OCI-M2 (cell line): Measurements from ENCODE around the gene PPP1R14D.

Experiments
- DNase-seq: peaks from one replicate; lab custom pipeline; 2025; ENCODE audit not compliant: unreplicated experiment; lab: John Stamatoyannopoulos, UW

PPP1R14D gene

DNA sequence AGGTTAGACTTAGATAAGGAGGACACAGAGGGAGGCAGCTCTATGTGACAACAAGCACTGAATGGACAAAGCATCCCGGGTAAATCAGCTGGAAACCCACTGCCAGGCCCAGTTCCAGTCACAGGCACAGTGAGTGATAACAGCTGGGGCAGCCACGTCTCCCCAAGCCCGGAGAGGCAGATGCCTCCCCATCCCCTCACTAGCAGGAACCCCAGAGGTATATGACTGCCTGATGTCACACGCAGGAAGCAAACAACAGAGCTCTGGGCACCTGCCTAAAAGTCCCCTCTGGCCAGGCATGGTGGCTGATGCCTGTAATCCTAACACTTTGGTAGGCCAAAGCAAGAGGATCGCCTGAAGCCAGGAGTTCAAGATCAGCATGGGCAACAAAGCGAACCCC is 40.5 kb downstream of the PPP1R14D start:
- no peak for DNase-seq

- DNase-seq: no peak
Measured at GRCh38 chr15:40787344-40787841, 41.1 kb downstream of the PPP1R14D start.

GRCh38 chr15:40785814-40786213 is 42.7 kb downstream of the PPP1R14D start:
- no peak for DNase-seq

DNA sequence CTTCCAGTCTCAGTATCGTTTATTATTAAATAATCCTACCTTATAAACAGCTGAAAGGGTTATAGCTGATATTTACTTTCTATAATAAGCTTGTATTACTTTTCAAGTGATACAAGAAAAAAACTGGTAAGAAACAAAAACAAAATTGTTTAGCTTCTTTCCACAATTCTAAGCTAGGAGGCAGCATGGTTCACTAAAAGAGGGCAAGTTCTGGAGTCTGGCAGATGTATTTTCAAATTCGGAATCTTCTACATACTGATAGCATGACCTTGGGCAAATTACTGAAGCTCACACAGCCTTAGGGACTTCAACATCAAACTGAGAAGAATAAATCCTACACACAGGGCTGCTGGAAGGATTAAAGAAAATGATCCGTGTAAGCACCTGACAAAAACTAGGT is 43.3 kb downstream of the PPP1R14D start:
- DNase-seq: no peak

DNA sequence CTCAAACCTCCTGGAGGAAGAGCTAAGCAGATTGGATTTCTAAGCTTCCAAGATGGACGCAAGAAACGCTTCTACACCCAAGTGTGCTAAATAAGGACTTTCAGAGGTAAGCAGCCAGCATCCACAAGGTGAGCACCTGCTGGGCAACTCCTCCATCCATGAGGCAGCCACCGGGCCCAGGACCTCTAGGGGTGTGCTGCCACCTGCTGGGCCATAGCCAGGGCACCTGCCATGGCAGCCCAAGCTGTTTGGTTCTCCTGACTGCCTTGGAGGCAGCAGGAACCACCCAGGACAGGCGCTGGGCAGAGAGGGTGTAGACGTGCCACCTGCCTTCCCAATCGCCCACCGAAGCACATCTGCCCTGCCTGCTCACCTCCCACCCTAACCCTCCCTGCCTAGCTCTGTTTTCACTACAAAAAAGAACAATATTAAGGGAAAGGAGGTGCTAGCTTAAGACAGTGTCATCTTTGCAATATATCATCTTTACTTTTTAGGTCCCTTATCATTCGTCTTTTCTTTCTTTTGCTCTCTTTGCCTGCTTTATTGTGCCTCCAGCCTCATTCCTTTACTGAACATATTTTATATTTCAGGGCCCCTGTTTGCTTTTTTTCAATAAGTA is 45.8 kb downstream of the PPP1R14D start:
- no peak for DNase-seq

DNA sequence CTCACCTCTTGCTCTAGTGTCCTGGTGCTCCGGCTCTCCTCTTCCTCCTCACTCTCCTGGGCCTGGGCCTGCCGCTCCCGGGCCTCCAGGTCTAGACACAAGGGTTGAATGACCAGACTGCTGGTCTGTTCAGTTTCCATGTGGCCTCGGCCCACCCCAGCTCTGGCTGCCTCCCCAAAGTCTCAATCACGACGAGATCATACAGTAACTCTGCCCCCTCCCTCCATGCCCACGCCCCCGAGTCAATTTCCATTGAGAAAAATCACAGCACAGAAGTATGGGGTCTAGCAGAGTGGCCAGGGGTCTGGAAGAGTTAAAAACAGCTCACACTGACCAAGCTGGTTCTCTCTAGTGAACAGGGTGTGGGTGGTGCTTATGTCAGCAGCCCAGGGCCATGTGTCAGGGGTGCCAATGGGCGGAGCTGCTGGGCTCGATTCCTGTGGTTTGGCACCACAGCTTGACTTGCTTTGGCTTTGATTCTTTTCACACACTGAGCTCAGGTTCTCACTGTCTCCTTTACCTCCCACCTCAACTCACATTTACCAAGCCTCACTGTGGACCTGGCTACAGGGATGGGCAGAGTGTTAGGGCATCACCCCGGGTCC is 51.9 kb downstream of the PPP1R14D start:
- no peak for DNase-seq

DNA sequence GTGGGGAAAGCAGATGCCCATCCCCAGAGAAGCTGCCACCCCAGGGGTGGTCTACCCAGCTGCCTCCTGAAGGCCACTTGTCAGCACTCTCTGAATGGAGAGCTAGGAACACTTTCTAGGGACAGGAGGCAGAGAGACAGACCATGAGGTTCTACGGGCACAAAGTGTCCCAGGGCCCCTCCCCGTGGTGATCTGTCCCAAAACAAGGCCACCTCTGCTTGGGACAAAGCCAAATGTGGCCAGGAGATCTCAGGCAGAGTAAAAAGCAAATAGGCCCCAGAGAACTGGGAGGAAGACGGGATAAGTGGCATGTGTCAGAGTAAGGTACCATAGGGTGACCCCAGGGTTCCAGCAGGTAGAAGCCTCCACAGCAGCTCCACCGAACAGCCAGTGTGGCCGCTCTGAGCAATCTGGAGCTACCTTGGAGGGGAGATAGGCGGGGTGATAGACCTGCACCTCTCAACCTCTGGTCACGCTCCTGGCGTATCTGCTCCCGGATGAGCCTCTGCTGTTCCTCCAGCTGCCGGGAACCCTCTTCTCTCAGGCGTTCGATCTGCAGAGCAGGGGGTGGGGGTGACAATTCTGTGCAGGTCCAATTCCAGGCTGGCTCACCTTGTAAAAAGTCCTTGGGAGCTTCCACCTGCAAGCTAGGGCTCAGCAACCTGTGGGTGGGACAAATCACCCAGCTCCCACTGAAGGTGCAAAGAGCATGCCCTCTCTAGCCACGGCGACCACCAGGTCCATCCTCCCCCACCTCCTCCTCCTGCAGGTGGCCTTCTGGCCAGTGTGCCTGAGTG is 52.6 kb downstream of the PPP1R14D start:
- no peak for DNase-seq

DNA sequence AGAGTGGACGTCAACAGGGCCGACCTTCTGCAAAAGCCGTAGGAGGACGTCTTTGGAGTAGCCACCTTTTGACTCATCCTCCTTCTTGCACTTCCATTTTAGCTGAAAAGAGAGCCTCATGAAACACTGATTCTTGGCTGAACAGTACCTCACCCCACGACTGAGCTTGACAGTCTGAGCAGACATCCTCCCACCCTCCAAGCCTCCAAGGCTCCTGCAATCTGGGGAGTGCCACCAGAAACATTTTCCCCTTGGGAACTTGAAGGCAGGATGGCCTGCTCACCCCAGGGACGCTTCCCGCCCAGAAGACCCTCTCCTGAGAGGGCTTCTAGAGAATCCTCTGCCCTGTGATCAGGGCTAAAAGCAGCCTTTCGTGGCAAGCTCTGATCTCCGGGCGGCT is 53.5 kb downstream of the PPP1R14D start:
- no peak for DNase-seq

DNA sequence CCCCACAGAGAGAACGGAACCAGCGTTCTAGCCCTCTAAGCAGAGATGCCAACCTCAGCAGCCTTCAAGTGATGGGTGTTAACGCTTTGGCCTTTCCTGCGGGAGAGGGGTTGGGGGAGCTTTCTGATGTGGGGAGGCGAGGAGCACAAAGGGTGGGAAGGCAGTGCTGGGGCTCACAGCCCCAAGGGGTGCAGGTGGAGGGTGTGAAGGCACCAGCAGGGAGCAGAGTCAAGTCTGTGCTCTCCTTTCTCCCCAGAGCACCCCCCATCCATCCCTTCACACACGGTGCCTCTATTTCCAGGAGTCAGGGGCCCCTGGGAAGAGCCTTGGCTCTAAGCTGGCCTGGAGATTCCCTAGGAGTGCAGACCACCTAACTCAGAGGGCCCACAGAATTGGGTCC is 54.6 kb downstream of the PPP1R14D start:
- DNase-seq: no peak

DNA sequence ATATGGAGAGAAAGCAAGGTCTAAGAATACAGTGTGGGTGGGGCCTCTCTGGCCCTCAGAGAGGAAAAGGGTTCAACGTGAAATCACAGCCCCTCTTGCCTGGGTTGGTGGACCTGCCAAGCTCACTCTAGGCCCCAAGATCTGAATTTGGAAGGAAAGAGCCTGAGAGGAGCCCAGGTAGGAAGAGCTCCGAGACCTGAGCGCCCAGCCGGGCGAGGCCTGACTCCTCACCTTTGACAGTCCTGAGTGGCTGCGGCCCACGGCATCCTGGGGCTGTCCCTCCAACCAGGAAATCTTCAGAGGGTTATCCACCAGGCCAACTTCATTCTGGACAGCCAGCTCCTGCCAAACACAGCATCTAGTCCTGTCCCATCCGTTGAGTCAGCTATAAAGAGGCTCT is 55.0 kb downstream of the PPP1R14D start:
- DNase-seq: no peak

GRCh38 chr15:40772014-40772413 is 56.5 kb downstream of the PPP1R14D start:
- DNase-seq: no peak

DNA sequence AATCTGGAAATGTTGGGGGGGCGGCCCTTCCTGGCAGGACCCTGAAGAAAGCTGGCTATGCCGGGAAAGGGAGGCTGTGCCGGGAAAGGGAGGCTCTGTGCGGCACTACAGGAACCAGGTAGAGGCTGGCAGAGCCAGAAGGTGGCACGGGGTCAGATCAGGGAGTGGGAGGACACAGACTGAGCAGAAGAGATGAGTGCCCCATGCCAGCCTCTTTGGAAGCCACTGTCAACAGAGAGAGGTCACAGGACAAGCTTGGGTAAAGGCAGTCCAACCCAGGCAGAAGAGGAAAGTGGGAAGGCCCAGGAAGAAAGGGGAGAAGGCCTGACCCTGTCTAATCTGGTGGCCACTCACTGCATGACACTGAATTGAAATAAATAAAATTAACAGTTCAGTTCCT is 57.3 kb downstream of the PPP1R14D start:
- no peak for DNase-seq

GRCh38 chr15:40770147-40770721 is 58.3 kb downstream of the PPP1R14D start:
- DNase-seq: no peak

DNA sequence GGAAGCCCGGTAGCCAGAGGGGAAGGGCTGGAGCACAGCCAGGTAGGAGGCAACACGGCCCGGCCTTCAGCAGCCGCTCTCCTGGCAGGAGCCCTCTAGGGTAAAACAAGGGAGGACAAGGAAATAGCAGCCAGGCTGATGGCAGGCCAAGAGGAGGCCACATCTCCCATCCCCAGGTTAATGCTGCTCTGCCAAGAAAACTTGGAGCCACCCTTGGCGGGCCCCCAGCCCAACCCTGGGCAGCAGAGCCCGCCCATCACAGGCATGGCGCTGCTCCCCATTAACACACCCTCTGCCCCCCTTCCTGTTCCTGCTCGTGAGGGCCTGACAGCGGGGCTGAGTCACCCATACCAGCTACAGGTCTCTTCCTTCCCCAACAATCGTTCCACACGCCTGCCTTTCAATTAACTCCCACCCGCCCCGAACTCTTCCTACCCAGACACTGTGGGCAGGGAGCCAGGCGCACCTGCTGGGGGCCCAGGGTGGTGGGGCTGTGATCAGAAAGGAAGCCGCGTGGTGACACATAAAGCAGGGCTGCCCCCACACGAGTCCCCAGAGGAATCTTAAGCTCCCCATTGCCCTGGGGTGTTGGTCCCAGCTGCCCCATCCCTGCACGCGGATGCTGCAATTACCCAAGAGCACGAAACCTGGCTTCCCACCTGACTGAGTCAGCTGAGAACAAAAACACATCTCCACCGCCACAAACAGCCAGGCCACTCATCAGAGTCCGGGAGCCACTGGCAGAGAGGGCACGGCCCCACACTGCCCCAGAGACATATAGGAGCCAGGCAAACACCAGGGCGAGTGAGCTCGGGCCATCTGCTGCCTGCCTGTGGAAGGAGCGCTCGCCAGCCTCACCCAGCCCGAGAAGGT is 59.0 kb downstream of the PPP1R14D start, which contains the start of gene C15orf62:
Gene C15orf62 (plus strand): TSS at position 707 of the 873 bp plus-strand sequence. CDS start 516 bp downstream, outside the sequence.
- DNase-seq: no peak

GRCh38 chr15:40768521-40769273 is 59.8 kb downstream of the PPP1R14D start:
- DNase-seq: no peak

- DNase-seq: no peak
Measured at GRCh38 chr15:40767838-40768500, 60.5 kb downstream of the PPP1R14D start.

DNA sequence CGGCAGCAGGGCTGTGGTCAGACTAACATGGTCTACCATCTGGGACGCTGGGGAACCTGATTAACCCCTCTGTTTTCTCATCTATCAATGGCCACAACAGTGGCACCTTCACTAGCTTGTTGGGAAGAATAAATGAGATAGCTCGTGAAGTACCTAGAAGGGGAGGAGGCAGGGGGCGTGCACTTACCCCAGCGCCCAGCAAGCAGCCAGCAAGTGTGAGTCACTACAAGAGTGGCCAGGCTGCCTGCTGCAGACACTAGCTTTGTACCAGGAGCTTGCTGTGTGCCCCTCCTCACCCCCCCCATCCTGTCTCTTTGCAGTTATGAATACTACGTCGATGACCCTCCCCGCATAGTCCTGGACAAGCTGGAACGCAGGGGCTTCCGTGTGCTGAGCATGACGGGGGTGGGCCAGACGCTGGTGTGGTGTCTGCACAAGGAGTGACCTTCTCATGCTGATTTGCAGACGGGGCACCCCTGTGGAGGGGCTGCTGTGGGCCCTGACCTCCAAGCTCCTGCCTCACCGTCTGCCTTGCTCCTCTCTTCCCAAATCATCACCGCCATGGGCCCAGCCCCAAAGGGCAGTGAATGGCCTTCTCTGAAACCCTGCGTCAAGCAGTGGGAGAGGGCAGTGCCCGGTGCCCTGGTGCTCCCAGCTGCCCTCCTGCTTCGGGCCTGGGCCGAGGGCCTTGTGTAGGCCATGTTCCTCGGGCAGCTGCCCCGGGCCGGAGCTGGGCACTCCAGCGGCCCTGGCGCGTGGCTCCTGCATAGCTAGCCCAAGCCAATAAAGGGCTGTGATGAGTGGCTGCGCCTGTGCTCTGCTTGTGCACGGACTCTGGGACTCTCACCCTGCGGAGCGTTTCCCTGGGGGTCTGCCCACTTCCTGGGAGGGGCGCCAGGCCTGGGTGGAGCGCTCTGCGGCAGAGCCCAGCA is 61.3 kb downstream of the PPP1R14D start:
- no peak for DNase-seq

- DNase-seq: no peak
Measured at GRCh38 chr15:40766194-40766815, 62.2 kb downstream of the PPP1R14D start.
